HCT116 (cell line): ENCODE results near the gene NEURL3. TPM values are rescaled to one million over a fixed set of nuclear protein-coding genes. Genes with fewer than 3 reads are reported as not detected.

Experiments used
- ATAC-seq: fragments of 200-7000 bp; cut with Tn5 transposase; 2 replicates; pipeline ENCODE4 v1.9.1; 2020; ENCODE audit warnings: mild to moderate bottlenecking, moderate library complexity
- BruUV-seq: library from RNA; stranded (reverse); fragments of 400-500 nt; replicated peaks from 2 replicates; lab custom pipeline; 2021; lab: Mats Ljungman, UMichigan
- CTCF ChIA-PET: fragments of 300-600 bp; sonication (Branson Sonifier 250); formaldehyde crosslinking; loops from one replicate; lab custom pipeline; 2021; ENCODE audit warnings: antibody characterized with exemption; lab: Charles Lee
- POLR2A ChIA-PET: fragments of 300-600, 350-600 bp; sonication (Branson Sonifier 250); formaldehyde crosslinking; loops from one replicate; lab custom pipeline; 2021; ENCODE audit warnings: antibody characterized with exemption; lab: Charles Lee
- RAD21 ChIA-PET, 2 experiments: fragments of 300-600 bp; sonication (Branson Sonifier 250); formaldehyde crosslinking; loops; one replicate each; lab custom pipeline; 2023; ENCODE audit warnings: low total read pairs in 2 of 2; ENCODE audit not compliant: uncharacterized antibody in 2 of 2, unreplicated experiment in 2 of 2, low non-redundant PET in 1 of 2; lab: Charles Lee
- DNase-seq: peaks from one replicate; pipeline ENCODE4 v3.0.0-alpha.2; 2010; ENCODE audit warnings: low read depth, low spot score
- H2AFZ ChIP-seq: fragments of 200-600 bp; shearing (Covaris generic), sonication (generic); 2 replicates; pipeline ENCODE4 v1.6.1; 2017; ENCODE audit warnings: low read depth, mixed run types, mixed read lengths, antibody characterized with exemption, low read length; ENCODE audit not compliant: poor library complexity, severe bottlenecking
- H3K27ac ChIP-seq: 2 replicates; pipeline ENCODE4 v1.5.1; 2012; ENCODE audit warnings: low read depth, low read length
- H3K27me3 ChIP-seq: fragments of 200-600 bp; sonication (generic); 2 replicates; pipeline ENCODE4 v1.6.1; 2016; ENCODE audit warnings: mixed run types, low read length, mixed read lengths; ENCODE audit not compliant: insufficient read depth
- H3K36me3 ChIP-seq, 2 experiments: fragments of 200-500 bp in 1 of 2; fragments of 200-600 bp in 1 of 2; sonication (Bioruptor generic) in 1 of 2; sonication (generic) in 1 of 2; 2 replicates each; pipeline versions ENCODE4 v1.5.1 to v1.6.1; 2014 to 2016; ENCODE audit warnings: low read length in 2 of 2, inconsistent platforms in 1 of 2, mixed read lengths in 1 of 2, mixed run types in 1 of 2; ENCODE audit not compliant: insufficient read depth in 2 of 2, control insufficient read depth in 1 of 2
- H3K4me1 ChIP-seq, 2 experiments: fragments of 200-600 bp in 1 of 2; sonication (generic) in 1 of 2; 2 replicates each; pipeline versions ENCODE4 v1.5.1 to v1.6.1; 2012 to 2017; ENCODE audit warnings: low read length in 2 of 2, inconsistent platforms in 1 of 2, mild to moderate bottlenecking in 1 of 2, mixed read lengths in 1 of 2, mixed run types in 1 of 2, moderate library complexity in 1 of 2; ENCODE audit not compliant: insufficient read depth in 2 of 2, control insufficient read depth in 1 of 2
- H3K4me2 ChIP-seq: fragments of 200-600 bp; sonication (generic); 2 replicates; pipeline ENCODE4 v1.6.1; 2017; ENCODE audit warnings: mixed run types, low read length, mixed read lengths
- H3K4me3 ChIP-seq, 2 experiments: fragments of 200-600 bp in 1 of 2; sonication (generic) in 1 of 2; replicated peaks in 1 of 2; 2 replicates each; pipeline ENCODE4 v1.5.1; 2011 to 2016; ENCODE audit warnings: low read length in 2 of 2, control low read depth in 1 of 2, low read depth in 1 of 2, mild to moderate bottlenecking in 1 of 2, mixed read lengths in 1 of 2, mixed run types in 1 of 2
- H3K79me2 ChIP-seq: fragments of 200-600 bp; sonication (generic); 2 replicates; pipeline ENCODE4 v1.6.1; 2017; ENCODE audit warnings: mild to moderate bottlenecking, mixed run types, low read length, moderate library complexity, mixed read lengths; ENCODE audit not compliant: insufficient read depth
- H3K9ac ChIP-seq: fragments of 200-600 bp; sonication (generic); 2 replicates; pipeline ENCODE4 v1.6.1; 2016; ENCODE audit warnings: low read length, mixed read lengths
- H3K9me2 ChIP-seq: fragments of 200-600 bp; sonication (generic), shearing (Covaris generic); 2 replicates; pipeline ENCODE4 v1.6.1; 2017; ENCODE audit warnings: mixed run types, mild to moderate bottlenecking, moderate library complexity; ENCODE audit not compliant: insufficient read depth
- H3K9me3 ChIP-seq, 2 experiments: fragments of 200-500 bp in 1 of 2; fragments of 200-600 bp in 1 of 2; sonication (Bioruptor generic) in 1 of 2; sonication (generic) in 1 of 2; 2 replicates each; pipeline ENCODE4 v1.6.1; 2014 to 2017; ENCODE audit warnings: low read length in 2 of 2, mixed read lengths in 2 of 2, inconsistent platforms in 1 of 2, low read depth in 1 of 2, mild to moderate bottlenecking in 1 of 2, mixed run types in 1 of 2, moderate library complexity in 1 of 2; ENCODE audit not compliant: control insufficient read depth in 1 of 2, insufficient read depth in 1 of 2
- H4K20me1 ChIP-seq: fragments of 200-600 bp; sonication (generic), shearing (Covaris generic); 2 replicates; pipeline ENCODE4 v1.6.1; 2017; ENCODE audit warnings: mixed run types, mild to moderate bottlenecking, moderate library complexity; ENCODE audit not compliant: insufficient read depth
- ATF3 ChIP-seq: IDR thresholded peaks from 2 replicates; pipeline ENCODE4 v1.6.1; 2012
- CEBPB ChIP-seq: IDR thresholded peaks from 2 replicates; pipeline ENCODE4 v1.6.1; 2012; ENCODE audit warnings: low read depth
- EGR1 ChIP-seq: IDR thresholded peaks from 2 replicates; pipeline ENCODE4 v1.6.1; 2012; ENCODE audit warnings: low read depth
- ELF1 ChIP-seq: IDR thresholded peaks from 2 replicates; pipeline ENCODE4 v1.6.1; 2012; ENCODE audit warnings: low read depth, borderline replicate concordance
- EZH2 ChIP-seq: fragments of 200-600 bp; sonication (generic); IDR thresholded peaks from 2 replicates; pipeline ENCODE4 v1.6.1; 2017; ENCODE audit warnings: antibody characterized with exemption, mixed run types
- FOSL1 ChIP-seq: IDR thresholded peaks from 2 replicates; pipeline ENCODE4 v1.6.1; 2012; ENCODE audit warnings: low read depth
- JUND ChIP-seq: IDR thresholded peaks from 2 replicates; pipeline ENCODE4 v1.6.1; 2012
- POLR2A ChIP-seq: IDR thresholded peaks from 2 replicates; pipeline ENCODE4 v1.7.0; 2011; ENCODE audit warnings: borderline replicate concordance; ENCODE audit not compliant: insufficient read depth, insufficient read length; ENCODE audit errors: extremely low read depth
- POLR2AphosphoS5 ChIP-seq: IDR thresholded peaks from 2 replicates; pipeline ENCODE4 v1.6.1; 2011; ENCODE audit warnings: mild to moderate bottlenecking, low read depth, low read length, moderate library complexity
- SIN3A ChIP-seq: IDR thresholded peaks from 2 replicates; pipeline ENCODE4 v1.6.1; 2012; ENCODE audit warnings: low read depth
- SP1 ChIP-seq: IDR thresholded peaks from 2 replicates; pipeline ENCODE4 v1.6.1; 2012; ENCODE audit warnings: low read depth
- SRF ChIP-seq: IDR thresholded peaks from 2 replicates; pipeline ENCODE4 v1.6.1; 2012; ENCODE audit warnings: low read depth
- TCF7L2 ChIP-seq: IDR thresholded peaks from 2 replicates; pipeline ENCODE4 v1.7.0; 2011; ENCODE audit warnings: borderline replicate concordance, inconsistent platforms; ENCODE audit not compliant: insufficient read depth, insufficient read length; ENCODE audit errors: extremely low read depth
- YY1 ChIP-seq: IDR thresholded peaks from 2 replicates; pipeline ENCODE4 v1.6.1; 2011; ENCODE audit warnings: low read length, low read depth, moderate library complexity, mild to moderate bottlenecking; ENCODE audit not compliant: insufficient replicate concordance; ENCODE audit errors: extremely low read depth
- ZBTB33 ChIP-seq: IDR thresholded peaks from 2 replicates; pipeline ENCODE4 v1.6.1; 2011; ENCODE audit warnings: mild to moderate bottlenecking, low read length, moderate library complexity; ENCODE audit not compliant: insufficient replicate concordance; ENCODE audit errors: extremely low read depth
- ZNF274 ChIP-seq: fragments of 200-500 bp; sonication (Bioruptor generic); IDR thresholded peaks from 2 replicates; pipeline ENCODE4 v1.6.1; 2014; ENCODE audit warnings: mild to moderate bottlenecking, low read depth, low read length, inconsistent platforms
- intact Hi-C: fragments of 100-400 bp; cut with micrococcal nuclease; formaldehyde crosslinking; loops from 2 replicates; pipeline ENCODE4 v1.10.0; 2022
- total RNA-seq: library from RNA; stranded (reverse); gene quantifications from one replicate; pipeline ENCODE4 v1.2.1, GENCODE V29; 2021; ENCODE audit not compliant: unreplicated experiment
- TF ChIP-seq, protein P1 (sequence below), 3 experiments: fragments of 200-600 bp in 1 of 3; sonication (generic) in 1 of 3; IDR thresholded peaks in 2 of 3; conservative IDR thresholded peaks in 1 of 3; 2 replicates each; pipeline ENCODE4 v1.5.1; 2012 to 2017; ENCODE audit warnings: low read depth in 2 of 3, low read length in 2 of 3, antibody characterized with exemption in 1 of 3, borderline replicate concordance in 1 of 3, control low read depth in 1 of 3, mild to moderate bottlenecking in 1 of 3, mixed read lengths in 1 of 3, mixed run types in 1 of 3, moderate library complexity in 1 of 3; ENCODE audit not compliant: insufficient read depth in 1 of 3
- TF ChIP-seq, protein P2 (sequence below): IDR thresholded peaks from 2 replicates; pipeline ENCODE4 v1.6.1; 2012; ENCODE audit warnings: low read depth

Gene NEURL3
- total RNA-seq, 1 experiment from 2014 or later = not detected

- no TSS peak for BruUV-seq
- no peak for DNase-seq
- RAD21 ChIA-PET = no interaction called here
- H3K36me3 ChIP-seq = no peaks in the 10 kb centered on the region
- no peak overlapping the region for H3K4me2 ChIP-seq
- no peak overlapping the region for H3K9ac ChIP-seq
- no peaks in the 10 kb centered on the region; a peak in 1 of 4 replicates for H3K9me3 ChIP-seq
- no peak overlapping the region for H3K4me3 ChIP-seq
- ATAC-seq = no peak; the same call in 1 of the 2 replicates
- peaks cover 0 to 2% of the 10 kb centered on the region in 2 experiments; a peak in 1 of 4 replicates for H3K4me1 ChIP-seq
- H3K27me3 ChIP-seq = no peaks in the 10 kb centered on the region
- intact Hi-C loops = no loop called here
- no peaks in the 10 kb centered on the region for H3K79me2 ChIP-seq
- TF ChIP-seq, protein P1, sequence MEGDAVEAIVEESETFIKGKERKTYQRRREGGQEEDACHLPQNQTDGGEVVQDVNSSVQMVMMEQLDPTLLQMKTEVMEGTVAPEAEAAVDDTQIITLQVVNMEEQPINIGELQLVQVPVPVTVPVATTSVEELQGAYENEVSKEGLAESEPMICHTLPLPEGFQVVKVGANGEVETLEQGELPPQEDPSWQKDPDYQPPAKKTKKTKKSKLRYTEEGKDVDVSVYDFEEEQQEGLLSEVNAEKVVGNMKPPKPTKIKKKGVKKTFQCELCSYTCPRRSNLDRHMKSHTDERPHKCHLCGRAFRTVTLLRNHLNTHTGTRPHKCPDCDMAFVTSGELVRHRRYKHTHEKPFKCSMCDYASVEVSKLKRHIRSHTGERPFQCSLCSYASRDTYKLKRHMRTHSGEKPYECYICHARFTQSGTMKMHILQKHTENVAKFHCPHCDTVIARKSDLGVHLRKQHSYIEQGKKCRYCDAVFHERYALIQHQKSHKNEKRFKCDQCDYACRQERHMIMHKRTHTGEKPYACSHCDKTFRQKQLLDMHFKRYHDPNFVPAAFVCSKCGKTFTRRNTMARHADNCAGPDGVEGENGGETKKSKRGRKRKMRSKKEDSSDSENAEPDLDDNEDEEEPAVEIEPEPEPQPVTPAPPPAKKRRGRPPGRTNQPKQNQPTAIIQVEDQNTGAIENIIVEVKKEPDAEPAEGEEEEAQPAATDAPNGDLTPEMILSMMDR (IDR thresholded peaks at IDR 0.05 in 2 of 3, conservative IDR thresholded peaks at IDR 0.05 in 1 of 3; ENCODE audit: borderline replicate concordance in 1 of 3, insufficient read depth in 1 of 3, low read depth in 2 of 3, low read length in 2 of 3) = no peak
- TF ChIP-seq EZH2 (no peak), FOSL1 (no peak), EGR1 (no peak), ZNF274 (no peak), SRF (no peak), ZBTB33 (no peak), ATF3 (no peak), ELF1 (no peak), YY1 (no peak), JUND (no peak), TCF7L2 (no peak), SIN3A (no peak), SP1 (no peak), CEBPB (no peak), POLR2A (no peak), POLR2AphosphoS5 (no peak)
- TF ChIP-seq, protein P2, sequence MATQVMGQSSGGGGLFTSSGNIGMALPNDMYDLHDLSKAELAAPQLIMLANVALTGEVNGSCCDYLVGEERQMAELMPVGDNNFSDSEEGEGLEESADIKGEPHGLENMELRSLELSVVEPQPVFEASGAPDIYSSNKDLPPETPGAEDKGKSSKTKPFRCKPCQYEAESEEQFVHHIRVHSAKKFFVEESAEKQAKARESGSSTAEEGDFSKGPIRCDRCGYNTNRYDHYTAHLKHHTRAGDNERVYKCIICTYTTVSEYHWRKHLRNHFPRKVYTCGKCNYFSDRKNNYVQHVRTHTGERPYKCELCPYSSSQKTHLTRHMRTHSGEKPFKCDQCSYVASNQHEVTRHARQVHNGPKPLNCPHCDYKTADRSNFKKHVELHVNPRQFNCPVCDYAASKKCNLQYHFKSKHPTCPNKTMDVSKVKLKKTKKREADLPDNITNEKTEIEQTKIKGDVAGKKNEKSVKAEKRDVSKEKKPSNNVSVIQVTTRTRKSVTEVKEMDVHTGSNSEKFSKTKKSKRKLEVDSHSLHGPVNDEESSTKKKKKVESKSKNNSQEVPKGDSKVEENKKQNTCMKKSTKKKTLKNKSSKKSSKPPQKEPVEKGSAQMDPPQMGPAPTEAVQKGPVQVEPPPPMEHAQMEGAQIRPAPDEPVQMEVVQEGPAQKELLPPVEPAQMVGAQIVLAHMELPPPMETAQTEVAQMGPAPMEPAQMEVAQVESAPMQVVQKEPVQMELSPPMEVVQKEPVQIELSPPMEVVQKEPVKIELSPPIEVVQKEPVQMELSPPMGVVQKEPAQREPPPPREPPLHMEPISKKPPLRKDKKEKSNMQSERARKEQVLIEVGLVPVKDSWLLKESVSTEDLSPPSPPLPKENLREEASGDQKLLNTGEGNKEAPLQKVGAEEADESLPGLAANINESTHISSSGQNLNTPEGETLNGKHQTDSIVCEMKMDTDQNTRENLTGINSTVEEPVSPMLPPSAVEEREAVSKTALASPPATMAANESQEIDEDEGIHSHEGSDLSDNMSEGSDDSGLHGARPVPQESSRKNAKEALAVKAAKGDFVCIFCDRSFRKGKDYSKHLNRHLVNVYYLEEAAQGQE = no peak
- H4K20me1 ChIP-seq = no peaks in the 10 kb centered on the region
- CTCF ChIA-PET = no interaction called here
- H2AFZ ChIP-seq = no peak overlapping the region
- H3K27ac ChIP-seq = no peak overlapping the region
- POLR2A ChIA-PET = no interaction called here
- no peaks in the 10 kb centered on the region for H3K9me2 ChIP-seq
Observed at GRCh38 chr2:96485350-96485749, 19.8 kb downstream of the NEURL3 start.
